Gastroesophageal sphincter (tissue), 4 donors: ENCODE data around the gene ERGIC2. TPM values are rescaled to one million over a fixed set of nuclear protein-coding genes. Genes with fewer than 3 reads are reported as not detected.

Experiments
- ATAC-seq: fragments of 150-250 bp; one replicate; pipeline ENCODE4 v1.9.1; 2016; ENCODE audit warnings: mild to moderate bottlenecking, moderate library complexity
- H3K27ac ChIP-seq, 4 donors: fragments of 200-600 bp; sonication (generic) in 3 of 4; 1 replicate in 3 of 4; 2 replicates in 1 of 4; pipeline ENCODE4 v1.5.1; 2016 to 2019
- H3K27me3 ChIP-seq: fragments of 200-600 bp; sonication (generic); one replicate; pipeline ENCODE4 v1.5.1; 2019
- H3K36me3 ChIP-seq, 2 donors: fragments of 200-600 bp; sonication (generic); one replicate each; pipeline ENCODE4 v1.5.1; 2019; ENCODE audit warnings: control low read depth in 1 of 2
- H3K4me1 ChIP-seq, 3 donors: fragments of 200-600 bp; sonication (generic); 1 replicate in 2 of 3; 2 replicates in 1 of 3; pipeline ENCODE4 v1.5.1; 2016 to 2019; ENCODE audit warnings: control low read depth in 2 of 3
- H3K4me3 ChIP-seq, 2 donors: fragments of 200-600 bp; sonication (generic); one replicate each; pipeline ENCODE4 v1.5.1; 2019; ENCODE audit warnings: mild to moderate bottlenecking in 1 of 2, moderate library complexity in 1 of 2
- H3K9me3 ChIP-seq, 3 donors: fragments of 200-600 bp; sonication (generic); one replicate each; pipeline ENCODE4 v1.5.1; 2017 to 2019; ENCODE audit warnings: control low read depth in 2 of 3
- EP300 ChIP-seq: sonication (generic); formaldehyde crosslinking; IDR thresholded peaks from one replicate; pipeline ENCODE4 v1.6.1; 2017; ENCODE audit warnings: antibody characterized with exemption, mild to moderate bottlenecking
- POLR2A ChIP-seq, 2 donors: fragments of 450-650 bp; IDR thresholded peaks; one replicate each; pipeline ENCODE4 v1.6.1; 2017; ENCODE audit warnings: antibody characterized with exemption in 2 of 2, mild to moderate bottlenecking in 2 of 2, moderate library complexity in 1 of 2
- POLR2AphosphoS5 ChIP-seq: sonication (generic); formaldehyde crosslinking; IDR thresholded peaks from one replicate; pipeline ENCODE4 v1.6.1; 2017; ENCODE audit warnings: antibody characterized with exemption
- WGBS, 2 donors: methylation state at CpG; one replicate each; pipeline ENCODE4 v1.1.5; 2018; ENCODE audit warnings: low coverage in 1 of 2; 5-methylcytosine and 5-hydroxymethylcytosine counted together
- total RNA-seq, 4 donors: library from RNA; depleted of rRNA; stranded (reverse); fragments of >200 nt; gene quantifications; one replicate each; pipeline ENCODE4 v1.1.0, GENCODE V29; 2016
- TF ChIP-seq, protein P1 (sequence below), 4 experiments: fragments of 200-600 bp in 2 of 4; fragments of 450-650 bp in 2 of 4; sonication (generic) in 1 of 4; IDR thresholded peaks; one replicate each; pipeline ENCODE4 v1.5.1; 2017 to 2019; ENCODE audit warnings: antibody characterized with exemption in 4 of 4, mild to moderate bottlenecking in 2 of 4, moderate library complexity in 2 of 4

ERGIC2 gene, protein sequence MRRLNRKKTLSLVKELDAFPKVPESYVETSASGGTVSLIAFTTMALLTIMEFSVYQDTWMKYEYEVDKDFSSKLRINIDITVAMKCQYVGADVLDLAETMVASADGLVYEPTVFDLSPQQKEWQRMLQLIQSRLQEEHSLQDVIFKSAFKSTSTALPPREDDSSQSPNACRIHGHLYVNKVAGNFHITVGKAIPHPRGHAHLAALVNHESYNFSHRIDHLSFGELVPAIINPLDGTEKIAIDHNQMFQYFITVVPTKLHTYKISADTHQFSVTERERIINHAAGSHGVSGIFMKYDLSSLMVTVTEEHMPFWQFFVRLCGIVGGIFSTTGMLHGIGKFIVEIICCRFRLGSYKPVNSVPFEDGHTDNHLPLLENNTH
- 100 to 1,000 TPM in 1 of 4 donors, 10 to 100 TPM in 3; 53.6 to 111 (median 71.4) TPM for total RNA-seq

DNA sequence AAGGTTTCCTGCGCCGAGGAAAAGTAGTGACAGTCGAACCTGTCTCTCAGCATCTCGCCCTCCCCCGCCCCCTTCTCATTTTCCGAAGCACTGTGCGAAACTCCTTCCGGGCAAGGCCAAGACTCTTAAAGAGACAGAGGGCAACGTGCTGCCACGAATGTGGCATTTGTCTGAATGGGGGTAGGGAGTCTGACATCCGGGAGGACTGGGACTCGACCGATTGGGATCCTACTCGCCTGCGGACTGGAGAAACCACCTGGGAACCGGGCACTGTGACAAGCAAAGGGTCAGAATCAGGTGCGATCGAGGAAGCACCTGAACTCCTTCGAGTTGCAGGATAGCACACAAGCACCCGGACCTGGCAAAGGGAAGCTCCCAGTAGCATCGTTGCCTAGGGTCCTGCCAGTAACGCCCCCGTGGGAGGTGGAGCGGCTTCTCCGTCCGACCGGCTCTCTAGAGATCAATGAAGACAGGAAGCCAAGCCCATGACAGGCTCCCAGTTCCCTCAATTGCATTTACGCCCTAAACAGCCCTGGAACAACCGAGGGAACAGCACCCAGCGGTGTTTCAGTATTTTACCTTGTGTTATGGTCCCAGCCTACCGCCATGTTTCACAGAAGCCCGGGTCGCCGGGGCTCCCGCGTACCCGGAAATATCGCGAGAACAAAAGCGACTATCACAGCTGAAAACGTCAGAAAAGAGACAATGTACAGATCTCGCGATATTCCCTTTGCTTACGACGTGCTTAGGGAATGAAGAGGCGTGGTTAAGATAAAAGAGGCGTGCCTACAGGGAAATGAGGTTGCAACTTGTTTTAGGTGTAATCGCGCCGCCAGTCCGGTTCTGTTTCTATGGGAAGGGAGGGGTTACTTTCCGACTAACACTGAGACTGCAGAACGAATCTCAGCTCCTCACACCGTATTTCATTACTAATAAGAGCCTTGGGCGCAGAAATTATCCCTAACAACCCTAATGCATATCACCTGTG is at the start of gene ERGIC2:
Gene ERGIC2 (minus strand): TSS at position 637 of the 988 bp plus-strand sequence. CDS start 9,539 bp downstream, outside the sequence.
- ATAC-seq: peak; percentile 96
- Histone ChIP-seq H3K4me3 (peak within 1 kb of the TSS; percentile 75 to 86), H3K36me3 (no peaks in the 10 kb centered on the region), H3K27me3 (no peaks in the 10 kb centered on the region), H3K27ac (peak within 1 kb of the TSS; percentile 74 to 87 (median 86)), H3K4me1 (peaks cover 3 to 19% (median 7%) of the 10 kb centered on the region in 3 donors), H3K9me3 (no peaks in the 10 kb centered on the region)
- TF ChIP-seq, protein P1, sequence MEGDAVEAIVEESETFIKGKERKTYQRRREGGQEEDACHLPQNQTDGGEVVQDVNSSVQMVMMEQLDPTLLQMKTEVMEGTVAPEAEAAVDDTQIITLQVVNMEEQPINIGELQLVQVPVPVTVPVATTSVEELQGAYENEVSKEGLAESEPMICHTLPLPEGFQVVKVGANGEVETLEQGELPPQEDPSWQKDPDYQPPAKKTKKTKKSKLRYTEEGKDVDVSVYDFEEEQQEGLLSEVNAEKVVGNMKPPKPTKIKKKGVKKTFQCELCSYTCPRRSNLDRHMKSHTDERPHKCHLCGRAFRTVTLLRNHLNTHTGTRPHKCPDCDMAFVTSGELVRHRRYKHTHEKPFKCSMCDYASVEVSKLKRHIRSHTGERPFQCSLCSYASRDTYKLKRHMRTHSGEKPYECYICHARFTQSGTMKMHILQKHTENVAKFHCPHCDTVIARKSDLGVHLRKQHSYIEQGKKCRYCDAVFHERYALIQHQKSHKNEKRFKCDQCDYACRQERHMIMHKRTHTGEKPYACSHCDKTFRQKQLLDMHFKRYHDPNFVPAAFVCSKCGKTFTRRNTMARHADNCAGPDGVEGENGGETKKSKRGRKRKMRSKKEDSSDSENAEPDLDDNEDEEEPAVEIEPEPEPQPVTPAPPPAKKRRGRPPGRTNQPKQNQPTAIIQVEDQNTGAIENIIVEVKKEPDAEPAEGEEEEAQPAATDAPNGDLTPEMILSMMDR (IDR thresholded peaks at IDR 0.05): no peak
- TF ChIP-seq POLR2AphosphoS5: peak; percentile 41
- TF ChIP-seq EP300: no peak
- peak; percentile 19 to 39 for TF ChIP-seq POLR2A (IDR thresholded peaks at IDR 0.05)
- WGBS, 2 donors: 0 to 1% methylated on average over 25 to 35 of the region's 55 CpGs

DNA sequence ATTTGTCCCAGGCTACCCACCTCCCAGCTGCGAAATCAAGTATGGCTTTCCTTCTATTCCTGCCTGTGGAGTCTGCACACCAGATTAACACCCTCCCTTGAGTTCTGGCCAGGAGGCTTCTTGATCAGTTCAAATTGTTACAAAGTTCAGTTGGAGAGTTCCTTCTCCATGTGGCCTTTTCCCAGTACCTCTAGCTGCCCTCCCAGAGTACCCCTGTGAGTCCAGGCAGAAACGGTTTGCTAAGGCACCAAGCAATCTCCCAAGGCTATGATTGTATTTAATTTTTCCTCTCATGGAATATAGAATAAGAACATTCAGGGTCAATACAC is 49.7 kb upstream of the ERGIC2 start:
- H3K4me1 ChIP-seq: no peaks in the 10 kb centered on the region
- no peaks in the 10 kb centered on the region for H3K9me3 ChIP-seq
- no peaks in the 10 kb centered on the region for H3K36me3 ChIP-seq
- TF ChIP-seq POLR2AphosphoS5: no peak
- TF ChIP-seq POLR2A (IDR thresholded peaks at IDR 0.05): no peak
- TF ChIP-seq EP300: no peak
- TF ChIP-seq, protein P1 (IDR thresholded peaks at IDR 0.05): no peak
- H3K4me3 ChIP-seq: no peak overlapping the region
- no peaks in the 10 kb centered on the region for H3K27me3 ChIP-seq
- 67 to 82% methylated on average over 2 of the region's 2 CpGs for WGBS, 2 donors
- H3K27ac ChIP-seq: no peak overlapping the region
- ATAC-seq: no peak

DNA sequence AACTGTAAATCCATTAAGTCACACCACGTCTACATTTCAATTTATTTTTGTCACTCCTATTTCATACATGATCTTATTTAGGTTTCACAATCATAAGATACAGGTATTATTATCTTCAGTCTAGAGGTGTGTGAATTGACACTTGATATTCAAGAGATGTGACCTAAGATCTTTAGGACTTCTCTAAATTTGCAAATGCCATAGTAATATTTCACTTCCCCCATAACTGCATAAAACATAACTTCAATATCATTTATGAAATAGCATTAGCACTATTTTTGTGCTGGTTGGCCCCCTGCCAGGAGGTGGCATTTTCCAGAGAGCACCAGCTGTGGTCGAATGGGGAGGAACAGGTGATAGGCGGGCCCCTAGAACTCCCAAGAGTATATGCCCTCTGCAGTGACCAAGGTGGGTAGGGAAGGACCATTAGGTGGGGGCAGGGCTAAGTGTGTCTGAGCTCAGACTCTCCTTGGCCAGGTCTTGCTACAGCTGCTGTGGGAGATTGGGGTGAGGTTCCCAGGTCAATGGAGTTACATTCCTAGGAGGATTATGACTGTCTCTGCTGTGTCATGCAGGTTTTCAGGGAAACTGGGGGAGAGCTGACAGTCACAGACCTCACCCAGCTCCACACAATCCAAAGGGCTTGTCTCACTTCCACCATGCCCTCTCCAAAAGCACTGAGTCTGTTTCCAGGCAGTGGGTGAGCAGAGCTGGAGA is 49.2 kb upstream of the ERGIC2 start:
- no peak overlapping the region for H3K27ac ChIP-seq
- no peak overlapping the region for H3K4me3 ChIP-seq
- no peak for ATAC-seq
- no peaks in the 10 kb centered on the region for H3K9me3 ChIP-seq
- no peaks in the 10 kb centered on the region for H3K4me1 ChIP-seq
- TF ChIP-seq EP300: no peak
- TF ChIP-seq POLR2A (IDR thresholded peaks at IDR 0.05): no peak
- TF ChIP-seq, protein P1 (IDR thresholded peaks at IDR 0.05): no peak
- TF ChIP-seq POLR2AphosphoS5: no peak
- no peaks in the 10 kb centered on the region for H3K27me3 ChIP-seq
- 63 to 74% methylated on average over 1 to 2 of the region's 3 CpGs for WGBS, 2 donors
- no peaks in the 10 kb centered on the region for H3K36me3 ChIP-seq

DNA sequence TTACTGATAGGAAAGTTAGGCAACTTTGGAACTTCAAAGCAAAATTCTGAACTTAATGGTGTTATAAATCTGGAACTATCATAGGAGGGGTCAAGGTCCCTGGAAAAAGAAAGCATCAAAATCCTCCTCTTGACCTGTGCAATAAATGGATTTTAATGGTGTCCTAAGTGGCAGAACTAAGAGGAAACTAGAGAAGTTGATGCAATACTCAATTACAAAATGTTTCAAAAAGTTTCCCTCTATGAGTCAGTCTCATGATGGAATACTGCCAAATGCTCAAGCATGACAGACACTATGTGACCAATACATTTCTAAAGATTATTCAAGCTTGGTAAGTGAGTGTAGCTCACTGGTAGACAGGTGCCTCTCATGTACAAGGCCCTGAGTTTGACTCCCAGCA is 47.7 kb upstream of the ERGIC2 start:
- ATAC-seq: peak; percentile 31
- Histone ChIP-seq H3K27ac (no peak overlapping the region), H3K4me1 (no peaks in the 10 kb centered on the region), H3K27me3 (no peaks in the 10 kb centered on the region), H3K36me3 (no peaks in the 10 kb centered on the region), H3K9me3 (no peaks in the 10 kb centered on the region), H3K4me3 (no peak overlapping the region)
- no peak for TF ChIP-seq POLR2AphosphoS5
- TF ChIP-seq, protein P1 (IDR thresholded peaks at IDR 0.05): no peak
- no peak for TF ChIP-seq POLR2A (IDR thresholded peaks at IDR 0.05)
- TF ChIP-seq EP300: no peak
